NCI-H748 treated with DMSO at 0.1 percent for 48 hours (cell line): ENCODE measurements around the gene SLC25A39.

Experiments
- DNase-seq: peaks from one replicate; lab custom pipeline; 2025; lab: John Stamatoyannopoulos, UW

SLC25A39 gene

GRCh38 chr17:44312396-44313104 lies 12.1 kb downstream of the SLC25A39 start:
- no peak for DNase-seq

- DNase-seq, result no peak
Measured at GRCh38 chr17:44311562-44312181, 13.0 kb downstream of the SLC25A39 start.

DNA sequence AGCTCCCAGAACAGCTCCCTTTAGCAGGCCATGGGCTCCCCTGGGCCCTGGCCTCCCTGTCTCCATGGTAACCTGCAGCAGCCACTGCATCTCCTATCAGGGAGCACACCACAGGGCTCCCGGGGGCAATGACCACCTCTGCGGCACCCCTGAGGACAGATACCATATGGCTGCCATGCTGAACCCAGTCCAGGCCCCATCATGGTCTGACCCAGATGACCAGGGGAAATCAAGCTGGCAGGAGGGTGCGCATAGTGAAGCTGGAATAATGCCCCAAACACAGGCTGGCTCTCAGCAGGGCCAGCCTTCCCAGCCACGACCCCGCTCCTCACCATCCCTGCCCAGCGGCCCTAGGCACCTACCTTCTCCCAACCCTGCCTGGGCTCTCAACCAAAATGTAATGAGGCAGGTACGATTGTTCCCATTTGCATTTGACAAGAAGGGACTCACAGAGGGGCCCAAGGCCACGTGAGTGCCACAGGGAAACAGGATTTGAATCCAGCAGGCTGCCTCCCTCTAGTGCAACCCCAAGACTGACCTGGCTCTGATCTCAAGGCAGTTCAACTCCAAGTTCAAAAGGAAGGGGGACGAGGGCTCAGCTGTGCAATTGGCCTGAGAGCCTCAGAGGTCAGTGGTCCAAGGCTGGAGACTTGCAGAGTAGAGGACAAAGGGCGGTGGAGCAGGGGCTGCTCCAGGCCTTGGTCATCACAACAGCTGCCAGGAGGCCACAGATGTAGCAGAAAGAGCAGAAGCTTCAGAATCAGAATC lies 13.8 kb downstream of the SLC25A39 start:
- no peak for DNase-seq

DNA sequence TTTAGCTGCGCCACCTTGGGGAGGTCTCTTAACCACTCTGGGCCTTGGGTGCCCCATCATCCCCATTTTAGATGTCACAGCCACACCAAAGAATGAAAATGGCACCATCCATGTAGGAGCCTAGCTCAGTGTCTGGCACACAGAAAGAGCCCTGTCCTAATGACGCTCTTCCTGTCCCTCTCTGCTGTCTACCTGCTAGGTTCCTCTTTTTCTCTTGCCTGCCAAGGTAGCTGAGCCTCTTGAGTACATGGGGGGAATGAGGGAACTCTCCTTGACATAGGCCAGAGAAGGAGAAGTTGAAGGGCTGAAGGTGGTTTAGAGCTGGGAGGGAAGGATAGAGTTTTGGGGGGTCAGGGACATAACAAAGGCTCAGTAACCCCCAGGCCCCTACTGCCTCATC lies 14.4 kb downstream of the SLC25A39 start:
- DNase-seq, result no peak

- no peak for DNase-seq
Measured at GRCh38 chr17:44309472-44309871, 15.2 kb downstream of the SLC25A39 start.

GRCh38 chr17:44308865-44309264 lies 15.8 kb downstream of the SLC25A39 start:
- DNase-seq, result peak; percentile 27

DNA sequence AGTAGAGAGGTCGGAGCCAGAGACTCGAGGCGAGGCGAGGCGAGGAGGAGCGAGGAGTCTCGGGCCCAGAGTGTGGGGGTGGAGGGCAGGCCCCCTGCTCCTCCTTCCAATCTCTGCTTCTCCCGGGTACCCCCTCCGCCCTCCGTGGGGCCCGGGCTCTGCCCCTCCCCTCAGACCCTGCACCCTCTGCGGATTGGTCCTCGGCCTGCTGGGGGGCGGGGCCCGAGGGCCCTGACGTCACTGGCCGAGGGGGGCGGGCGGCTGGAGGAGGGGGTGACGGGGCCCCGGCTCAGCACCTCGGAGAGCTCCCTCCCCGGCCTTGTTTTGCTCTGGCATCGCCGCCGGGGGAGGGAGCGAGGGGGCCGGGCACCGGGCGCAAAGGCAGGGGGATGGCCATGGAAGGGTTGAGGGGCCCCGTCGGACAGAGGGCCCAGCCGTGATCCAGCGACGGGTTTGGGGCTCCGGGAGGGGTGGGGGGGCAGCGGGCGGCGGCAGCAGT lies 16.3 kb downstream of the SLC25A39 start, which contains the start of gene RUNDC3A:
RUNDC3A (plus strand) TSS at position 282 of the 499 bp plus-strand sequence. CDS start 232 bp downstream, outside the sequence.
- DNase-seq, result peak; percentile 60

DNA sequence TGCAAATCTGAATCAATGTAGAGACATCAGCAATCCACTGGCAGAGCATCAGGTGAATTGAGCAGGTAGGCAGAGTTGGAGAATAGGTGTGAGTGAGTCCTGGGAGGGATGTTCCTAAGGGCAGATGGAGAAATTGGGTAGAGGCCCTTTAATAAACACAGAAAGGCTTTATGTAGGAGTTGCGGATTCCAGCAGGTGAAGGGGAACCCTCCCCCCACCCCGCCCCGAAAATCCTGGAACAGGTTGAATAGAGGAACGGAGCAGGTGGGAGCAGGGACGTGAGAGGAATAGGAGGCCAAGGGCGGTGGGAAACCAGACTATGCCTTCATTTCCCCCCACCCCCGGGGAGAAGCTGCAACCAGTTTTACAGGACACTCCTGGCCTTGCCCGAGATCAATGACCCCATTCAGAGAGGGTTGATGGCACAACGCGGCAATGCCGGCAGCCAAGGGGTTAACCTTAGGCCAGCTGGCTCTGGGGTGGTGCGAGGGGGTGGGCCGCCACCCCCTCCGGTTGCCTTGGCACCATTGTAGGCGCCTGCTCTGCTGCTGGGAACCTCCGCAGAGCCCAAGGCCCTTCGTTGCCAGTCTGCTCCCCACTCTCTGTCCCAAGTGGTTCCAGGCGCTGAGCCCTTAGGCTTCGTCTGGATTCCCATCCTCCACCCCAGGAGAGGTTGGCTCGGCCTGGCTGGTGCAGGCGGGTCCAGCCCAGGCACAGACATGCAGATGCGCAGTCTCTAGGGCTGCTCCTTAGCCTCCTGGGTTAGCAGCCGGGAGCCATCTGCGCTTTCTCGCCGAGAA lies 17.0 kb downstream of the SLC25A39 start:
- peak; percentile 21 for DNase-seq

- no peak for DNase-seq
Measured at GRCh38 chr17:44304651-44305050, 20.0 kb downstream of the SLC25A39 start.

DNA sequence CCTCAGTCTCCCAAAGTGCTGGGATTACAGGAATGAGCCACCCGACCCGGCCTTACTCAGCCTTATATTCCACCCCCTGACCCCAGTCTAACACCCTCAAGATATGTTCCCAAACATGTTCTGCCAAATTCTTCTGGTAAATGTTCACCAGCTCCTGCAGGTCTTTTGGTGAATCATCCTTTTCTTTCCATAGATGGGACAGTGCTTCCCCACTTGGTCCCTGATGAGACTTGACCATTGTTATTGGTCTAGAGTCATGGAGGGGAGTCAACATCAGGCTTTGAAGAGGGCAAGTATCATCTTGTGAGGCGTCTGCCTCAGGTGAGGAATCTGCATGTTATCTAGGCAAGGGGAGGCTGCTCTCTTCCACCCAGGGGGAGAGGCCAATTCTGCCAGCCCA lies 26.6 kb downstream of the SLC25A39 start:
- DNase-seq, result no peak

DNA sequence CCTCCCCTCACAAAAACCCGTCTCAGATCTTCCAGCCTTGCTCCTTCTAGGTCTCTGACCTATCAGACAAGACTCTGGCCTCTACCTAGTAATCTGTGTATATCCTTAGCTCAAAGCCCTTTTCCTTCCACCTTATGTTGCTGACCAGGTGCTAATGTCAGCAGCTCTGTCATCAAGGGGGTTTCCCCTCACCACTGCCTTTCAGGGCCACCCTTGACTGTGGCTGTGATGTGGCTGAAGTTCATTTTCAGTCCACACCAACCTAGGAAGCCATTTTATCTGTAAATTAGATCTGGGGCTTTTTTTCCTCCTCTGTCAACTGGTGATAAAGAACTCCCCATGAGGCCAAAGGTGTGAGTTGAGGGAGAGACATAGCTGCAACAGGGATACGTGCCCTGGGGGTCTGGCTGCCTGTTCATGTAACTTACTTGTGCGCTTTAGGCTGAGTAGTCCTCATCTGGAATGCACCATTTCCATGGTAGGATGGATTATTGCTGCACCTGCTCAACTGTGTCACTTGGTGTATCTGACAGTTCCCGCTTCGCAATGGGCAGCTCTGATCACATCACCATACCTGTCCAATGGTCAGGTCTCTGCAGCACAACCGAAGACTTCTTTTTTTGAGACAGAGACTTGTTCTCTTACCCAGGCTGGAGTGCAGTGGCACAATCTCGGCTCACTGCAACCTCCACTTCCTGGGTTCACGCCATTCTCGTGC lies 31.0 kb downstream of the SLC25A39 start:
- no peak for DNase-seq

DNA sequence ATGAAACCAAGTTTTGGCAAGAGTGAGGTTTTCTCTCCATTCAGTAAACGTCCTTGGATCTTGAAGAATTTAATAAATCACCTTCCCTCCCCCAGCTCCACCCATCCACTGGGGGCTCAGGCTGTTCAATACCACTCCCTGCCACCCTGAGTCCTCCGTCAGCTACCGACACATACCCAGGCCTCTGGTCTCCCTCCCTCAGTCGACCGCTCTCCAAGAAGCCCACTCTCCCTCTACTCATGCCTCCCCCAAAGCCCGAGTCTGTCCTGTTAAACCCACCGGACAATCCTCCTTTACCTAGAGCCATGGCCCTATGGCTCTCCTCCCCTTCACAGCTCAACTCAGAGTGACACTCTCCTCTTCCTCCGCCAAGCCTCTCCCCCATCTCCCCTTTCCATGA lies 37.0 kb downstream of the SLC25A39 start:
- DNase-seq, result no peak

GRCh38 chr17:44284024-44284400 lies 40.6 kb downstream of the SLC25A39 start:
- DNase-seq, result no peak

DNA sequence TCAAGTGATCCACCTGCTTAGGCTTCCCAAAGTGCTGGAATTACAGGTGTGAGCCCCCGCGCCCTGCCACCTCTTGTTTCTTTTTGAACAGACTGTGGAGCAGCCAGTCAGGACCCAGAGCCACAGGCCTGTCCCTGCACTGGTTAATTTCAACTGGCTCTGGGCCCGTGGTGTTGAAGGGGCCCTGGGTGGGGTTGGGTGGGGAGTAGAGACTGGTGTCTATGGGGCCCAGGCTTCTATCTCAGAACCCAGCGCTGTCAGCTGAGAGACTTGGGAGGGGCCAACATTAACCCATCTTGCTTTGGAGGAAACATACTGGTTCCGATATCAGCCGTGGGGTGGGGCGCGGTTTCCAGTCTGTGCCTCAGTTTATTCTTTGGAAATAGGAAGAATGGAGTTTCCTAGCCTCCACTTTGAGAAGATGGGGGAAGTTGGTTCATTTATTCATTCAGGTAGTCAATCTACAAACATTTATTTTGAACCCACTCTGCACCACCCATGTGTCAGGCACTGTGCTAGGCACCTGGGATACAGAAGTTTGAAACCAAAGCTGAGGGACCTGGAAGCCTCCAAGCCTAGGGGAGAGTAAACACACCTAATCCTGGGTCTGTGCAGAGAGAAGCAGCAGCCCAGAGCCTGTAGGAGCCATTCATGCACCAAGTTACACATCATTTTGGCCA lies 41.1 kb downstream of the SLC25A39 start:
- no peak for DNase-seq

GRCh38 chr17:44282264-44282663 lies 42.4 kb downstream of the SLC25A39 start:
- DNase-seq, result no peak

- no peak for DNase-seq
Measured at GRCh38 chr17:44281570-44281969, 43.1 kb downstream of the SLC25A39 start.

DNA sequence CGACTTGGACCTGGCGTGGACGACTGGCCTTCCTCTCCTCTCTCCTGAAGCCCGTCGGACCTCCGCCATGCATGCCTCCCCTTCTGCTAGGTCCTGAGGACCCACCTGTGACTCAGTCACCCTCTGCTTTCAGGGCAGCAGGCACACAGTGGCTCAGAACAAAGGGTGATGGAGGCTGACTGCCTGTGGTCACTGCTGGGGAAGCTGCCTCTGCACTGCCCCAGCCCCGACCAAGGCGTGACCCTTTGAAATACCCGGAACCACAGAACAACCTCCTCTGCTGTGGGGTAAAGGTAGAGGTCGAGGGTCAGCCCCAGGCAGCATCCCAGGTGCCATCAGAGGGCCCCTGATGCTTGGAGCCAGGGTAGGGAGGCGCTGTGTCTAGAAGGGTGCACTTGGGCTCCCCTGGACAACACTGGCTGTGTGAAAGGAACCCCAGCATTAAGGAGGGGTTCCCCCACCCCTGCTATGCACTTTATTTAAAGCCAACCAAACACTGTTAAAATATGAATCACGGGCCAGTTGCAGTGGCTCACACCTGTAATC lies 44.2 kb downstream of the SLC25A39 start:
- no peak for DNase-seq

GRCh38 chr17:44279666-44280391 lies 44.8 kb downstream of the SLC25A39 start:
- no peak for DNase-seq

DNA sequence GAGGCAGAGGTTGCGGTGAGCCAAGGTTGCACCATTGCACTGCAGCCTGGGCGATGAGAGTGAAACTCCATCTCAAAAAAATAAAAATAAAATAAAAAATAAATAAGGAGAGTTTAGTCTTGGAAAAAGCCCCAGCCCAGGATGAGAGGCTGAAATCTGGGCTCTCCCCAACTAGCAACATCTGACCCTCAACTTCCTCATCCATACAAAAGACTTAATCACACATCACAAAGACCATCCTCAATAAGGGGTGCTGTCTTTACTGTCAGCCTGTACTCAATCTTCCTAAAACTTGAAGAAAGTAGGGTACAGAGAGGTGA lies 45.3 kb downstream of the SLC25A39 start:
- DNase-seq, result no peak

- DNase-seq, result no peak
Measured at GRCh38 chr17:44277976-44278375, 46.6 kb downstream of the SLC25A39 start.
